Measurements from ENCODE around the gene SERP2. TPM values are rescaled to one million over a fixed set of nuclear protein-coding genes. Genes with fewer than 3 reads are reported as not detected.

The SERP2 gene
- total RNA-seq, 1 experiment from 2014 or later: 1.2 TPM

GRCh38 chr13:44422755-44423643, 49.4 kb downstream of the SERP2 start:
- intact Hi-C loops (cut with micrococcal nuclease): no loop called here
- no peak for DNase-seq
- no peaks in the 10 kb centered on the region for H3F3A ChIP-seq (ENCODE audit: low read length, unreplicated experiment)
- H3K27ac ChIP-seq (ENCODE audit: low read length): no peak overlapping the region
- no peaks in the 10 kb centered on the region for H3K36me3 ChIP-seq (ENCODE audit: low read depth, low read length)
- no peaks in the 10 kb centered on the region for H3K27me3 ChIP-seq (ENCODE audit: low read length)
- H3K79me2 ChIP-seq (ENCODE audit: low read length): no peaks in the 10 kb centered on the region
- POLR2A ChIA-PET (ENCODE audit: unreplicated experiment): no interaction called here
- TF ChIP-seq, protein P1, sequence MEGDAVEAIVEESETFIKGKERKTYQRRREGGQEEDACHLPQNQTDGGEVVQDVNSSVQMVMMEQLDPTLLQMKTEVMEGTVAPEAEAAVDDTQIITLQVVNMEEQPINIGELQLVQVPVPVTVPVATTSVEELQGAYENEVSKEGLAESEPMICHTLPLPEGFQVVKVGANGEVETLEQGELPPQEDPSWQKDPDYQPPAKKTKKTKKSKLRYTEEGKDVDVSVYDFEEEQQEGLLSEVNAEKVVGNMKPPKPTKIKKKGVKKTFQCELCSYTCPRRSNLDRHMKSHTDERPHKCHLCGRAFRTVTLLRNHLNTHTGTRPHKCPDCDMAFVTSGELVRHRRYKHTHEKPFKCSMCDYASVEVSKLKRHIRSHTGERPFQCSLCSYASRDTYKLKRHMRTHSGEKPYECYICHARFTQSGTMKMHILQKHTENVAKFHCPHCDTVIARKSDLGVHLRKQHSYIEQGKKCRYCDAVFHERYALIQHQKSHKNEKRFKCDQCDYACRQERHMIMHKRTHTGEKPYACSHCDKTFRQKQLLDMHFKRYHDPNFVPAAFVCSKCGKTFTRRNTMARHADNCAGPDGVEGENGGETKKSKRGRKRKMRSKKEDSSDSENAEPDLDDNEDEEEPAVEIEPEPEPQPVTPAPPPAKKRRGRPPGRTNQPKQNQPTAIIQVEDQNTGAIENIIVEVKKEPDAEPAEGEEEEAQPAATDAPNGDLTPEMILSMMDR (conservative IDR thresholded peaks at IDR 0.05; ENCODE audit: low read depth, low read length): no peak
- no peak for TF ChIP-seq EZH2 (IDR thresholded peaks at IDR 0.05; ENCODE audit: low read length, unreplicated experiment)
- no peaks in the 10 kb centered on the region for H3K4me1 ChIP-seq (ENCODE audit: insufficient read depth, low read length)
- no TSS peak for BruUV-seq (replicated peaks)
- H3K9me2 ChIP-seq (replicated peaks; ENCODE audit: low read length): no peaks in the 10 kb centered on the region
- CTCF ChIA-PET: no interaction called here
- H3K4me3 ChIP-seq (ENCODE audit: low read length): no peak overlapping the region
- no peaks in the 10 kb centered on the region for H4K20me1 ChIP-seq (ENCODE audit: low read length)
- no peak for ATAC-seq
- H3K4me2 ChIP-seq (ENCODE audit: low read length): no peak overlapping the region
- H3K9ac ChIP-seq (ENCODE audit: low read length): no peak overlapping the region
- H2AFZ ChIP-seq (ENCODE audit: low read length): no peak overlapping the region
- no peaks in the 10 kb centered on the region for H3K9me3 ChIP-seq (ENCODE audit: low read length)

DNA sequence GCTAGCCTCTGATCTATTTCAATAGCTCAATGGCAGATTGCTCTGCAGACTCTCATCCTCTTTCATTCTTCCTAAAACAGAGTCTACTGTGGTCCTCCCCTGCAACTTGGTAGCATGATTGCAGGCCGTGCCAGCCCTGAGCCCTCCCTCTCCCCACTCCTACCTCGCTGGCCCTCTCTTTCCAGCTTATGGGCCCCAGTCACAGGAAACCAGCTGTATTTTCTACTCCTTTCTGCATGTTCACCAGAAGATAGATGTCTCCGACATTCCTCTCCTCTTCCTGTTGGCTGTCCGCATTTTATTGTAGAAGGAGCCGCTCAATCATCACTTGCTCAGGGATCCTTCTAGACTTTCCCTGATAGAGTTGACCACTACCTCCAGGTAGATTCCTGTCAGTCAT, 50.2 kb downstream of the SERP2 start:
- intact Hi-C loops (cut with micrococcal nuclease): no loop called here

More for the DNA sequence above, 50.2 kb downstream of the SERP2 start:
- no peak overlapping the region for H3K4me3 ChIP-seq (ENCODE audit: low read length)
- no peaks in the 10 kb centered on the region for H3K27me3 ChIP-seq (ENCODE audit: low read length)
- no peak for TF ChIP-seq EZH2phosphoT487 (IDR thresholded peaks at IDR 0.05; ENCODE audit: borderline replicate concordance, low read length)
- TF ChIP-seq, protein P1 (conservative IDR thresholded peaks at IDR 0.05; ENCODE audit: low read depth, low read length): no peak
- no peak for TF ChIP-seq EZH2 (IDR thresholded peaks at IDR 0.05; ENCODE audit: low read length, unreplicated experiment)
- CTCF ChIA-PET: no interaction called here
- no peaks in the 10 kb centered on the region for H3K9me3 ChIP-seq (ENCODE audit: low read length)
- H3K36me3 ChIP-seq (ENCODE audit: low read depth, low read length): no peaks in the 10 kb centered on the region
- H4K20me1 ChIP-seq (ENCODE audit: low read length): no peaks in the 10 kb centered on the region
- H3K4me2 ChIP-seq (ENCODE audit: low read length): no peak overlapping the region
- H3K27ac ChIP-seq (ENCODE audit: low read length): no peak overlapping the region
- DNase-seq (no peak), ATAC-seq (no peak)
- H3K79me2 ChIP-seq (ENCODE audit: low read length): no peaks in the 10 kb centered on the region
- H2AFZ ChIP-seq (ENCODE audit: low read length): no peak overlapping the region
- H3F3A ChIP-seq (ENCODE audit: low read length, unreplicated experiment): no peaks in the 10 kb centered on the region
- BruUV-seq (replicated peaks): no TSS peak
- H3K9ac ChIP-seq (ENCODE audit: low read length): no peak overlapping the region
- no peaks in the 10 kb centered on the region for H3K9me2 ChIP-seq (replicated peaks; ENCODE audit: low read length)
- H3K4me1 ChIP-seq (ENCODE audit: insufficient read depth, low read length): no peaks in the 10 kb centered on the region
- POLR2A ChIA-PET (ENCODE audit: unreplicated experiment): no interaction called here

Data from PC-3 (cell line).